Astrocyte (in vitro differentiated cells and primary cell): ENCODE measurements around the gene MRPL3.

Experiments
- EZH2 ChIP-seq: IDR thresholded peaks from 2 replicates; pipeline ENCODE4 v1.6.1; 2012; ENCODE audit warnings: mild to moderate bottlenecking, low read length, inconsistent platforms; ENCODE audit not compliant: insufficient read depth
- TF ChIP-seq, protein P1 (sequence below): IDR thresholded peaks from 2 replicates; pipeline ENCODE4 v1.5.1; 2011; ENCODE audit warnings: low read depth, mild to moderate bottlenecking, inconsistent platforms, low read length, moderate library complexity; ENCODE audit not compliant: insufficient read depth

DNA sequence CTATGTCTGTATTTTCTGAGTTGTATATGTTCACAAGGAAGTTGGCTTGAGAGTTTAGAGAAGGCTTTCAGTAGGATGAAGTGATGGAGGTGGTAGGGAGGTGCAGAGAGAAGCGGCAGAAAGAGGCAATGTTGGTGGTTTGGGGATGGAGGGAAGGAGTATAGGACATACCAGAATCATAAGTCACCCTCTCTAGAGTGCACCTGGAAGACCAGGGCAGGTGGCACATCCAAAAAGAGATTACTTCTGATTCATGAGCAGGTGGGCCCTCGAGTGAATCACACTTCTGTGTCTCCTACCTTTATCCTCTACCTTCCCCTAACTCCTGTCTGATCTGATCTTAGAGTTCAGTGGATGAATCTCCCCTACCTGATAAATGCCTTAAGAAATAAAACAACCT lies 41.8 kb upstream of the MRPL3 start:
- TF ChIP-seq, protein P1, sequence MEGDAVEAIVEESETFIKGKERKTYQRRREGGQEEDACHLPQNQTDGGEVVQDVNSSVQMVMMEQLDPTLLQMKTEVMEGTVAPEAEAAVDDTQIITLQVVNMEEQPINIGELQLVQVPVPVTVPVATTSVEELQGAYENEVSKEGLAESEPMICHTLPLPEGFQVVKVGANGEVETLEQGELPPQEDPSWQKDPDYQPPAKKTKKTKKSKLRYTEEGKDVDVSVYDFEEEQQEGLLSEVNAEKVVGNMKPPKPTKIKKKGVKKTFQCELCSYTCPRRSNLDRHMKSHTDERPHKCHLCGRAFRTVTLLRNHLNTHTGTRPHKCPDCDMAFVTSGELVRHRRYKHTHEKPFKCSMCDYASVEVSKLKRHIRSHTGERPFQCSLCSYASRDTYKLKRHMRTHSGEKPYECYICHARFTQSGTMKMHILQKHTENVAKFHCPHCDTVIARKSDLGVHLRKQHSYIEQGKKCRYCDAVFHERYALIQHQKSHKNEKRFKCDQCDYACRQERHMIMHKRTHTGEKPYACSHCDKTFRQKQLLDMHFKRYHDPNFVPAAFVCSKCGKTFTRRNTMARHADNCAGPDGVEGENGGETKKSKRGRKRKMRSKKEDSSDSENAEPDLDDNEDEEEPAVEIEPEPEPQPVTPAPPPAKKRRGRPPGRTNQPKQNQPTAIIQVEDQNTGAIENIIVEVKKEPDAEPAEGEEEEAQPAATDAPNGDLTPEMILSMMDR, result no peak
- TF ChIP-seq EZH2, result no peak
